NT2/D1 (cell line): ENCODE data around the gene KLRB1.
"Not testable (repeated sequence)": the region's sequence is repeated elsewhere in the genome, so short reads cannot be mapped to it uniquely, and the experiment has no call there.

ENCODE experiments used
- DNase-seq: peaks from one replicate; pipeline ENCODE4 v3.0.0-alpha.2; 2011; ENCODE audit warnings: low read depth, low spot score
- H3K27me3 ChIP-seq: 2 replicates; pipeline ENCODE4 v1.6.0; 2011; ENCODE audit warnings: mild to moderate bottlenecking; ENCODE audit not compliant: insufficient read length, insufficient read depth
- H3K36me3 ChIP-seq: 2 replicates; pipeline ENCODE4 v1.6.1; 2011; ENCODE audit warnings: mild to moderate bottlenecking, low read length, mixed read lengths; ENCODE audit not compliant: insufficient read depth, insufficient read length
- H3K4me1 ChIP-seq: 2 replicates; pipeline ENCODE4 v1.5.1; 2011; ENCODE audit not compliant: insufficient read depth, insufficient read length
- H3K4me3 ChIP-seq: 2 replicates; pipeline ENCODE4 v1.5.1; 2011; ENCODE audit warnings: low read depth; ENCODE audit not compliant: insufficient read length
- H3K9ac ChIP-seq: 2 replicates; pipeline ENCODE4 v1.6.0; 2011; ENCODE audit warnings: low read depth; ENCODE audit not compliant: insufficient read length
- H3K9me3 ChIP-seq: 2 replicates; pipeline ENCODE4 v1.5.1; 2011; ENCODE audit warnings: mild to moderate bottlenecking, low read length; ENCODE audit not compliant: insufficient read depth
- SUZ12 ChIP-seq: IDR thresholded peaks from 2 replicates; pipeline ENCODE4 v1.6.1; 2011; ENCODE audit not compliant: insufficient read length, insufficient read depth; ENCODE audit errors: extremely low read depth
- YY1 ChIP-seq: IDR thresholded peaks from 2 replicates; pipeline ENCODE4 v1.6.1; 2011; ENCODE audit not compliant: insufficient read length, insufficient read depth
- ZNF274 ChIP-seq: IDR thresholded peaks from 2 replicates; pipeline ENCODE4 v1.6.1; 2011; ENCODE audit warnings: mild to moderate bottlenecking, low read depth, low read length

The KLRB1 gene

DNA sequence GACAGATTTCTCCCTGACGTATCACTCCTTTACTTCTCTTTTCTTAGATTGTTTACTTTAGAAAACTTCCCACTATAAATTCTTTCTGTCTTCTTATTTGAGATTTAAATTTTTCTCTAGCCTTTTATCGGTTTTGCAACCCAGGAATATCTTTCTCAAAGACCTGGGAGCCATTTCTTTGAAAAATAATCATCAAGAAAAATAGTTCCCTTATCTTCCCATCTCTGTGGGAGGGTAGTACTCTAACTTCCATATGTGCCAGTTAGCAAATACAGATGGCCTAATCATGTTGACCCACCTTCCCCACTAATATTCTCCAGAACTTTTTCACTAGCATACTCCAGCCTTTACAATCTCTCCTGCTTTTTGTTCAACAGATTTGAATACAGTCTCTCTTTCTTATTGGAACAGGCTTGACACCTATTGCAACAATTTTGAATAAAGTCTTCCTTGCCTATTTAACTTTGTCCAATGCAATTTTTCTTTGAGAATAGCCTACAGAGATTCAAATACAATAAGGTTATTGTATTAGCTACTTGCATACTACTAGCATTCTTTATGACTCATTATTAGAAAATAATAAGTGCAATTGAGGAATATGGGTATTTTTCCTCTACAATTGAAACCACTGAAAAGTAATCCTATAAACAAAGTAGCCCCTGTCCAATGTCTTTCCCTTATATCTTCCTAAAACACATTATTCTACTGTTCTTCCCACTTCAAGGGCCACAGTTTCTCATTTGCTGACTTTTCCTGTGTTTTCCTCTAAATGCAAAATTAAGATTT lies 27.4 kb upstream of the KLRB1 start:
- Histone ChIP-seq H3K9me3 (peaks cover 26% of the 10 kb centered on the region), H3K4me3 (no peak overlapping the region), H3K9ac (no peak overlapping the region), H3K36me3 (no peaks in the 10 kb centered on the region), H3K4me1 (no peaks in the 10 kb centered on the region), H3K27me3 (no peaks in the 10 kb centered on the region)
- TF ChIP-seq YY1: no peak
- TF ChIP-seq ZNF274: no peak
- no peak for DNase-seq

DNA sequence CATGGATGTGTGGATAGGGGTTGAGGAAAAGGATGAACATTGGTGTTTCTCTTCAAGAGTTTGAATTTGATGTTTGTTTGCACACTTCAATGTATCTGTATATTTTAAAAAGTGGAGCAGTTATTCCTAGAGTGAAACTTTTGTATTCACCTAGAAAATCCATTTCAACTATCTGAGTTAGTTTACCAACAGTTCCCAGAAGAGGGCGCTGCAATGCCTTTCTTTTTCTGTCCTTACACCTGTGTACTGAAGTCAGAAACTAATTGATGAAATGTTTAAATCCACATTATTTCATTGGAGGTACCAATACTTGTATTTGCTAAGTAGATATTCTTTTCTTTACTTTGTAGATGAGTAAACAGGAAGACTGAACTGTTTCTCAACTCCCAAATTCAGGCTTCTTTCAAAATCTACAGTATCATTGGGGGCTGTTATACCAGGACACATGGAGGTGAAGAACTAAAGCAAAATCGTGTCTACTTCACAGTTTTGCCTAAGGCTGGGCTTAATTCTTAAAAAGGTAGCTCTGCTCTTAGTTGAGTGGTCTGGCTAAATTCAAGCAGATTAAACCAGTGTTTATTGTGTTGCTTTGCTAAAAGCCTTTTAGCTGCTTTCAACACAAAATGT lies 26.6 kb upstream of the KLRB1 start:
- Histone ChIP-seq H3K9ac (no peak overlapping the region), H3K27me3 (no peaks in the 10 kb centered on the region), H3K9me3 (peaks cover 26% of the 10 kb centered on the region), H3K36me3 (no peaks in the 10 kb centered on the region), H3K4me1 (no peaks in the 10 kb centered on the region), H3K4me3 (no peak overlapping the region)
- DNase-seq: peak; percentile 75
- TF ChIP-seq SUZ12 (no peak), ZNF274 (no peak), YY1 (no peak)

DNA sequence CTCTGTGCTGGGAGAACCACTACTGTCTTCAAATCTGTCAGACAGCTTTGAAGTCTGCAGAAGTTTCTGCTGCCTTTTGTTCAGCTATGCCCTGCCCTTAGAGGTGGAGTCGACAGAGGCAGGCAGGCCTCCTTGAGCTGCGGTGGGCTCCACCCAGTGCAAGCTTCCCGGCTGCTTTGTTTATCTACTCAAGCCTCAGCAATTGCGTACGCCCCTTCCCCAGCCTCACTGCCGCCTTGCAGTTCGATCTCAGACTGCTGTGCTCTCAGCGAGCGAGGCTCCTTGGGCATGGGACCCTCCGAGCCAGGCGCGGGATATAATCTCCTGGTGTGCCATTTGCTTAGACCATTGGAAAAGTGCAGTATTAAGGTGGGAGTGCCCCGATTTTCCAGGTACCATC lies 25.1 kb upstream of the KLRB1 start:
- H3K4me3 ChIP-seq: no peak overlapping the region
- peaks cover 23% of the 10 kb centered on the region for H3K9me3 ChIP-seq
- no peaks in the 10 kb centered on the region for H3K36me3 ChIP-seq
- no peaks in the 10 kb centered on the region for H3K4me1 ChIP-seq
- no peak overlapping the region for H3K9ac ChIP-seq
- TF ChIP-seq ZNF274 (no peak), YY1 (no peak), SUZ12 (no peak)
- DNase-seq: no peak
- no peaks in the 10 kb centered on the region for H3K27me3 ChIP-seq

DNA sequence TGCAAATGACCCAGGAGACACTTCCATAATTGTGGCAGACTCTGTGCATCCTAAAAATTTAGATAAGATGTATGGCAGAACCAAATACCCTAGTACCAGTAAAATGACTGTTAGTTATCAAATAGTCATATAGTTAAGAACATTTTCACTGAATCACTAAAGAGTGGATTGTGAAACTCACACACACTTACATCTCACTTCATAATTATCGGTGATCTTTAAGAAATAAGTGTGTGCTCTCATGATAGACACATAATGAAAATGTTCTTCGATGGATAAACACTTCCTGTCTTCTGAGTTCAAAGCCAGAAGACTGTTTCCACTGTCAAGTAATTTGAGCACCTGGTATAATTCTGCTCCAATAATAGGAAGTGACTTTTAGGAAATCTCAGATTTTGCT lies 19.1 kb upstream of the KLRB1 start:
- no peak for DNase-seq
- H3K36me3 ChIP-seq: no peaks in the 10 kb centered on the region
- no peaks in the 10 kb centered on the region for H3K4me1 ChIP-seq
- no peaks in the 10 kb centered on the region for H3K9me3 ChIP-seq
- H3K4me3 ChIP-seq: no peak overlapping the region
- H3K9ac ChIP-seq: no peak overlapping the region
- no peaks in the 10 kb centered on the region for H3K27me3 ChIP-seq
- TF ChIP-seq ZNF274 (no peak), SUZ12 (no peak), YY1 (no peak)

DNA sequence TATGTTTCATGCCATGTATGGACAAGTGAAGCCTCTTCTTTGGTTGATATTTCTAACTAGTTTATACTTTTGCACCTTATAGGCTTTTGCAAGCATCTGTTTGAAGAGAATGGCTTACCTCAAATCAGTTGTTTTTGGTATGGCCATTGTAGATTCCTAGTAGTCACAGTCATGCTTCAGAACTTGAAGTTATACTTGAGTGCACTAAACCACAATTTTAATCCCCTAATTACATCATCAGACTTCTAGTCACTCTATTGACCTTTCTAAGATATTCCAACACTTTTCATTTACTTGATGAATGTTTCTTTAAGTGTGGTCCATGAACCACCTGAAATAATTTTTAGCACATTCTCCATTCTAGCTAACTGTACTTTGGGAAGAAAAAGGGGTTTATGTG lies 18.6 kb upstream of the KLRB1 start:
- no peak for TF ChIP-seq YY1
- no peak for TF ChIP-seq SUZ12
- TF ChIP-seq ZNF274: no peak
- no peak for DNase-seq
- Histone ChIP-seq H3K36me3 (no peaks in the 10 kb centered on the region), H3K4me3 (no peak overlapping the region), H3K27me3 (no peaks in the 10 kb centered on the region), H3K9ac (no peak overlapping the region), H3K9me3 (no peaks in the 10 kb centered on the region), H3K4me1 (no peaks in the 10 kb centered on the region)

DNA sequence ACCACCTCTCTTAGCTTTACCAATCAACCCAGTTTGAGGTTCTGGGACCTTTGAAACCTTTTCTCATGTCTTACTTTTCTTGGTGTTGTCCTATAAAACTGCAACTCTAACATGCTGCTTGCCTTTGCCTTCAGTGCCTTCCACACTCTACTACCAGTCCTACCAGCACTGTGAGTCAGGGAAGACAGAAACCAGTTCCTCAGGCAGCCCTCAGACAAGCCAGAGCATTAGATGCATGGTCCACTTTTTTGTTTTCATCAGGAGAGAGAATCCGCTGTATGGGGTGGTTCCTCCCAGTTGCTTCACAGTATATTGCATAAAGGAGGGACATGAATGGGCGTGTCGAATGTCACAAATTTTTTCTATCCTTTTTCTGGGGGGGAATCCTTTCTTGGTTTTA lies 17.3 kb upstream of the KLRB1 start:
- Histone ChIP-seq H3K9ac (no peak overlapping the region), H3K9me3 (no peaks in the 10 kb centered on the region), H3K27me3 (no peaks in the 10 kb centered on the region), H3K4me3 (no peak overlapping the region), H3K36me3 (no peaks in the 10 kb centered on the region), H3K4me1 (no peaks in the 10 kb centered on the region)
- TF ChIP-seq SUZ12: no peak
- no peak for TF ChIP-seq ZNF274
- TF ChIP-seq YY1: no peak
- no peak for DNase-seq

DNA sequence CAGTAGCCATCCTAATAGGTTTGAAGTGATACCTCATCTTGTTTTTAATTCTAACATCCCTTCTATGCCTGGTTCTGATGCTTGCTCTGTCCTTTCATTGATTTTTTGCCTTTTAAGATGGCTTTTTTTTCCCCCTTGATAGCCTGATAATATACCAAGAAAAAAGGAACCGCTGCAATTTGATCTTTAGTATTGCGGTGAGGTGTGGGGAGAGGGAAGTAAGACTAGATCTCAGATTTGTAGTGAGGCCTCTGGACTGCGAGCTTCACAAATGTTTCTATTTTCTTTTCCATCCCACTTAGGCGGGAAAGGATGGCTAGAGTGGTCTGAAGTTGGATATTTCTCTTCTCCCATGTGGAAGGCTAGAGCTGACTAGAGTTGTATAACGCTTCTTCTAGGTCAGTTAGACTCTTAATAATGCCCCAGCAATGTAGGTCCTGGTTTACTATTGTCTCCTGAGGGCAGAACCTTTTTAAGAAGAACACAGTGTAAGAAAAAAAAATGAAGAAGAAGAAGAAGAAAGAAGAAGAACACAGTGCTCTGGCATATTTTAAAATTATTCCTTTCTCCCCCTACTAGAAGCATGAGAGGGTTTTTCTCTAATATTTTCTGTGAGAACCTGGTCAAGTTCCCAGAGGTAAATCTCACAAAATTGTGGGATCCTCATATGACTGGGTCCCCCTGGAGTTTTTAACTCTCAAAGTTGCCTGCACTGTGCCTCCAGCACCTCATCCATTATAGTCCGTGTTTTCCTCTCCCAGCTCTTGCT lies 11.9 kb upstream of the KLRB1 start:
- Histone ChIP-seq H3K4me1 (no peaks in the 10 kb centered on the region), H3K27me3 (no peaks in the 10 kb centered on the region), H3K9ac (no peak overlapping the region), H3K9me3 (no peaks in the 10 kb centered on the region; the same call in 1 of the 2 replicates), H3K4me3 (no peak overlapping the region), H3K36me3 (no peaks in the 10 kb centered on the region)
- DNase-seq: no peak
- no peak for TF ChIP-seq YY1
- no peak for TF ChIP-seq SUZ12
- TF ChIP-seq ZNF274: no peak

DNA sequence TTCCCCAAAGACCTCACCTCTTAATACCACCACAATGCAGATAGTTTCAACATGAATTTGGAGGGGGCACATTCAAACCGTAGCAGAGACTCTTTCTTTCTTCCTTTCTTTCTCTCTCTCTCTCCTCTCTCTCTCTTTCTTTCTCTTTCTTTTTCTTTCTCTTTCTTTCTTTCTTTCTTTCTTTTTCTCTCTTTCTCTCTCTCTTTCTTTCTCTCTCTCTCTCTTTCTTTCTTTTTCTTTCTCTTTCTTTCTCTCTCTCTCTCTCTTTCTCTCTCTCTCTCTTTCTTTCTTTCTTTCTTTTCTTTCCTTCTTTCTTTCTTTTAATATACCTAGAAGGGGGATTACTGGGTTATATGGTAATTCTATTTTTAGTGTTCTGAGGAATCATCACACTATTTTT lies 11.2 kb upstream of the KLRB1 start:
- not testable (repeated sequence) for DNase-seq, H3K4me3 ChIP-seq, H3K36me3 ChIP-seq, H3K9ac ChIP-seq, H3K9me3 ChIP-seq, H3K4me1 ChIP-seq, H3K27me3 ChIP-seq
